Activated naive CD8-positive, alpha-beta T cell treated with anti-CD3 and anti-CD28 coated beads, Interleukin-2, amount 50 U/mL, for 16 hours (primary cell): Measurements from ENCODE around the gene APBB2.

Source experiments
- DNase-seq: peaks from one replicate; pipeline ENCODE4 v3.0.0-alpha.2; 2020; ENCODE audit warnings: low read depth, low spot score

The APBB2 gene

DNA sequence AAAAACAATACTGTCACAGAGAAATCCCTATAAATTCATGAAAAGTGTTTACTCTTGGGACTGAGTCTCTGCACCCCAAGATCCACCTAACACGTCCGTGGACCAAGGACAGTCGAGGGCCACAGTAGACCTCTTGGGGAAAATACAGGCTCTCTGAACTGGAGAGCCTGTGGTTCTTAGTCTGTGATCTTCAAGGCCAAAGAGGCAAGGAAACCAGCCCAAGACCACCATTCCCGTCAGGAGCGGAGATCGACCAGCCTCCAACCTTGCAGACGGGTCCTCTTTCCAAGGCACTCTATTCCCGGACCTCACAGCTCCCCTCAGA lies 1.6 kb upstream of the APBB2 start:
- no peak for DNase-seq

DNA sequence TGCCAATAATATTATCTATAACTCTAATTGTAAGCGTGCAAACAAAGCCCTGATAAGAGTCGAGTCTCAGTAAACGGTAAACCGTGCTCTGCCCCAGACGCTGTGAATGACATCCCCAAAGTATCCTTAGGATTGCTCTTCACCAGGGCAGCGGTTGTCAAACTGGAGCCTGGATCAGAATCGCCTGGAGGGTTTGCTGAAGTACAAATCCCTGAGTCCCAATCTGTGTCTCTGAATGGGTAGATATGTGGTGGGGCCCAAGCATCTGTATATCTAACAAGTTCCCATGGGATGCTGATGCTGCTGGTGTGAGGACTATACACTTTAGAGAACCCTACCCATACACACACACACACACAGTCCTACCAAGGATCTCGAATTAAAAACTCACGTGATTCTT lies 813 bp upstream of the APBB2 start:
- no peak for DNase-seq

DNA sequence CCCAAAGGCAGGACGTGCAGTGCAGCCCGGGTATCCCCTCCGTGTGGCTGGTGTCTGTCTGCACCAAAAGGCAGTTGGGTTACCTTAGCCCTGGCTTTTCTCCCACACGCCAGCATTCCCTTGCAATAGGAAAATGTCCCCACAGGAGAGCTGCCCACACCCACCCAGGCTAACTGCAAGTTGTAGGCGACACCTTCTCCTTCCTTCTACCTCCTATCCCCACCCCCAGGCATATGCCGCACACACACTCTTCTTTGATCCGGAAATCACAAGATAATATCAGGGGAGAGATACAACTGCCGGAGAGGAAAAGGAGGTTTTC lies 444 bp upstream of the APBB2 start:
- no peak for DNase-seq

DNA sequence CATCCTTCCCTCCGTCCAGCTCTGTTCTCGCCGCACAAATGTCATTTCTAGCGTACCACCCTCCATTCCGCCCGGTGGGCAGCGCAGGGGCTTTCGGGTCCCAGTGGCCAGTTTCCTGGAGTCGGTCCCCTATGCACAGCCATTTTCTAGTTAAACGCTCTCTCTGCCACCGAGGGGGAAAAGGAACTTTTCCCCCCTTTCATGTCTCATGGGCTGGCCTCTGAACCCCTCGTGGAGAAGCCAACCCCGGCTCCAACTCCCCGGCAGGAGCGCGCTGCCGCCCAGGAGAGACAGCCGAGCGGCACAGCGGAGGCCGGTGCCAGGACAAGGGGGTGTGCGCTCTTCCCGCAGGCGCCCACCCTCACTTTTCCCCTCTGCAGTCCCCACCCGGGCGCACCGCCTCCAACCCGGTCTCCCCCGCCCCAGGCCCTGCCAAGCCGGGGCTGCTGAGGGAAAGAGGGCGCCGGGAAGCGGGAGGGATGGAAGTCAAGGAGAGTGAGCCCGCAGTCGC lies 662 bp downstream of the APBB2 start:
- no peak for DNase-seq

DNA sequence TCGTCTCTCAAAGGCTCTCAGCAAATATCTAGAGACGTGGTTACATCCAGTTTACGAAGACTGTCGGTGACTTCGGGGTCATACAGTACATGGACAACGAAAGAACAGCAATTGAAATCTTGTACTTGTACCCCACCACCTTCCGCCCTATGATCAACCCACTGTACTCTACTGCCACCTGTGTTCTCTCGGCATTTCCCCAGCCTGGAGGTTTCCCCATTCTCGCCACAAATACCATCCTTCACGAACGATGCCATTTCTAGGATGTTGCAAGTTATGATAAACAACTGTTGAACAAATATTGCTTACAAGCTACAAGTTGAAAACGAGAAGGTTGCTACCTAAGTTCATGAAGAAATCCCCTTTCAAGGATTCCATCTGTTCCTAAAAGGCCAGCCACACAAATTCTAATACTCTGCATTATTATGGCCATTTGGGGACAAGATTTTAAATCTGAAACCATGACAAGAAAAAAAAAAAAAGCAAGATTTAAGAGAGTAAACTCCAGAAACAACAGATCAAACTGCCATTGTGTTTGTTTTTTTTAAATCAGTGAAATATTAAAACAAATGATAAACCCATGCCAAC lies 1.6 kb downstream of the APBB2 start:
- no peak for DNase-seq

GRCh38 chr4:41211951-41212615 lies 2.3 kb downstream of the APBB2 start:
- no peak for DNase-seq

- DNase-seq: no peak
Measured at GRCh38 chr4:41209901-41210300, 4.4 kb downstream of the APBB2 start.

DNA sequence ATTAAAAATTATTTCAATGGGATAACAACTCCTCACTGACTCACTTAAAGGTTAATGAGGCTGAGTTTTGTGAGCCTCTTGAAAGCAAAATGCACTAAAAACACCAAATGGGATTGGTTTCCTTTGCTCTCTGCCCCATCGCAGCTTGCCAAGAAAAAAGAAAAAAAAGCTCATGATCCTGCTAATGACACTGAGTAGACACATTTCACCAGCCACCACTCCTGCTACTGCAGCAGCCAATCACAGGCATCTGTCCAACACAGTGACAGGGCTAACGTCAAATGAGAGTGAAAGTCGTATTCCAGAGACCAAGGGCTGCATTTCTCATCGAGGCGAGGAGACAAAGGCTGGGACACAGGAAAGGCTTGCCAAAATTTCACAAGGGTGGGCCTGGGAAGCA lies 5.2 kb downstream of the APBB2 start:
- DNase-seq: no peak

DNA sequence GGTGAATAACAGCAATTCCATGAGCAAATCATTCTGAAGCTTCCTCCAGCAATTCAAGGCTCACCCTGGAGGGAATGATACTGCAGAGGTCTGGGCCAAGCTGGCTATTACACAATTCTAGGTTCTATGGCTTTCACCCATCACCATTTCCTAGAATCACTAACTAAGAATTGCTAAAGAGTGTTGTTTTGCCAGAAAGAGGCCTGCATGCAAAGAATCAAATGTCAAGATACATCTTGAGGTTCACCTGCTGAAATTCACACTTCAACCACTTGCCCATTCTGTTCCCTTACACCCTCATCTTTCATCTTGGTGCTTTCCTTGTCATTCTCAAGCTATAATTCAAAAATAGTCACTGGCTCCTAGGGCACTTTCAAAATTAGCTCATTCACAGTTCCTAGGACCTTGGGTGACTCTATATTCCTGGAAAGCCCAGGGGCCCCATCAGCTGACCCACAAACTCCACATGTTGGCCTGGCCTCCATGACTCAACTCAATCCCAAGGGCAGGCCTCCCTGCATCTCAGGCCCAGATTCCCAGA lies 7.0 kb downstream of the APBB2 start:
- DNase-seq: no peak

DNA sequence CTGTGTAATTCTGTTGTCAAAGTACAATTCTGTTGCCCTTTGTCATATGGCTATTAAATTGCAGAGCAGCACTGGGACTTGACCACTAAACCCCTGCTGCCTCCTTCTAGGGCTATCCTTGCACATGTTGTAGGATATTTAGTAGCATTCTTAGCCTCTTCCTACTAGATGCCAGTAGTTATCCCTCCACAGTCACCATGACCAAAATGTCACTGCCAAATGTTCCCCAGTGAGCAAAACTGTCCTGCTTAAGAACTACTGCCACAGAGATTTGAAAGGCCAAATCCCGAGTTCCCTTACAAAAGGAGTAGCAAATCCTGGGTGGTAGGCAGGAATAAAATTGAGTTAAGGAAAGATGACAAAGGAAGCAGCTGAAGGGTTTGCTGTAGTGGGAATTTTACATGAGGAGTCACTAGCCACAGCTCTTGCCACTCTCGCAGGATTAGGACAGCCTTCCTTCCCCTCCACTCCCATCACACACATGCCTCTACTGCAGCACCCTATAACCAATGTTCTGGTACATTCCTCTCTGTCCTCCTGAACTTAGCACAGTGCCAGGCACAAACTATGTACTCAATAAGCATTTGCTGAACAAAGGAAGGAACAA lies 8.4 kb downstream of the APBB2 start:
- no peak for DNase-seq

- DNase-seq: no peak
Measured at GRCh38 chr4:41205130-41205529, 9.2 kb downstream of the APBB2 start.

- no peak for DNase-seq
Measured at GRCh38 chr4:41204400-41204978, 9.9 kb downstream of the APBB2 start.

- no peak for DNase-seq
Measured at GRCh38 chr4:41203841-41204240, 10.5 kb downstream of the APBB2 start.

GRCh38 chr4:41202820-41203568 lies 11.3 kb downstream of the APBB2 start:
- no peak for DNase-seq

DNA sequence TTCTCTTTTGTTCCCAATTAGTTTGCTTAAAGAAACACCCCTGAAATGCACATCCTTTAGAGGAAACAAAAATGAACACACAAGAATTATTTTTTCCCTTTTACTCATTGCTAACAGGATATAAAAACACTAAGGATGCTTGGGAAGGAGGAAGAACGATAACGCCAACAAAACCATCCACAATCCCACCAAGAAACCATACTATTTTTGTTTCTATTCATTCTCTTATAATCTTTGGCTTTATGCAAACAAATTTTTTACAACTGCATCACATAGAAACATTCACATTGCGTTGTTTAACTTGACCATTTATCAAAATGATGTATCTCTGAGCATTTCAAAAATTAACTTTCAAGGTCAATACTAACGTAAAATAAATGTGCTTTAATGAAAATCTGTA lies 12.0 kb downstream of the APBB2 start:
- no peak for DNase-seq

DNA sequence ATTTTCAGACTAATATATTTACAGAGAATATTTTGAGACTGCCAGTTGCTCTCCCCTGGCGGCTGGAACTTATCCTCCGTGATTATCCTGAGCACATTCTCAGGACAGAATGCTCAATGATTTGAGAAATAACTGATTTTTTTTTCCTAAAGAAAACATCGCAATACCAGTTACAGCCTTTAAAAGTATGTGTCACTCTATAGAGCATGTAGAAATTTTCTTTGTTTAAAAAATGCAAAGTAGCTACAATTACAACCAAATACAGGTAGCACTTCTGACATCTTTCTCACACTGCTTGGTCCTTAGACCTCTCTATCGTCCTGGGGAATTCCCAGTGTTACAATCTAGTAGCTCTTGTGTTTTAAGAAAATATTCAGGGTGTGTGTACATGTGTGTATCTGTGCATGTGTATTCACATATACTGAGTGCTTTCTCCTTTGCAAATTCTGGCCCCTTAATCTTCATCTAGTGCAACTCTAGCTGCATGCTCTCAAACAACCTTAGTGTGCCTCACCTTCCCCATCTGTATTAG lies 13.8 kb downstream of the APBB2 start:
- DNase-seq: no peak

- no peak for DNase-seq
Measured at GRCh38 chr4:41199788-41200187, 14.6 kb downstream of the APBB2 start.

GRCh38 chr4:41197996-41198395 lies 16.3 kb downstream of the APBB2 start:
- DNase-seq: no peak

GRCh38 chr4:41197495-41197894 lies 16.8 kb downstream of the APBB2 start:
- DNase-seq: no peak

DNA sequence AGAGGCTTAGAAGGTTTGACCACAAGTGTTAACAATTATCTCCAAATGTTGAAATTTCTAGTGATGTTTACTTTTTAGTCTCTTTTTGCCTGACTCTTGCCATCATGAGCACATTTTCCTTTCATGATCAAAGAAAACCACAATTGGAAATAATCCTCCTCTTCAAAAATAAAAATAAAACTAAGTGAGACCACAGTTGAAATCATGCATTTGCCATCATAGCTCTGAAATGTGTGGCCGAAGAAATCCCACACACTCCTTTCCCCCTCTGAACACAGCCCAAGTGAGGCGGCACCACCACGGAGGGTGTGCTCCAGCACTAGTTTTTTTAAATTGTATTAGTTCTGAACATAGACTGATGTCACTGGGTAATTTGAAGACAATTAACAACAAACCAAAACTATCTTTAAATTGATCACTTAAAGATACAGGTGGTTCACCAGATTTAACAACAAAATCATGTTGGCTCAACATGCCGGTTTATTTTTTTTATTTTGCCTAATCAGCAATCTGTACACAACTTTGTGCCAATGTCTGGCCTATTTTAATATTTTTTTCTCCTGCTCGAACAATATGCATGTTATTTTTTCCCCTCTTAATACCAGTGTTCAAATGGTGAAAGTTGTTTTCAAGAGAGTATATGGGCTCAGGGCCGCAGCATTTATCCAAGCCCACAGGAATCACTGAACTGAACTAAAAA lies 17.6 kb downstream of the APBB2 start:
- no peak for DNase-seq

- no peak for DNase-seq
Measured at GRCh38 chr4:41192136-41192535, 22.2 kb downstream of the APBB2 start.
